Activated naive CD4-positive, alpha-beta T cell treated with anti-CD3 and anti-CD28 coated beads, Interleukin-2, amount 50 U/mL, for 24 hours (primary cell): ENCODE results near the gene TAC3.
"Not testable (repeated sequence)": the region's sequence is repeated elsewhere in the genome, so short reads cannot be mapped to it uniquely, and the experiment has no call there.

Experiments
- H3K27ac Mint-ChIP-seq: one replicate; pipeline ENCODE4 v1.8.0; 2021; ENCODE audit warnings: mild to moderate bottlenecking, mixed read lengths
- H3K27me3 Mint-ChIP-seq: one replicate; pipeline ENCODE4 v1.8.0; 2021; ENCODE audit warnings: mixed read lengths
- H3K36me3 Mint-ChIP-seq: one replicate; pipeline ENCODE4 v1.8.0; 2021; ENCODE audit warnings: mixed read lengths
- H3K4me1 Mint-ChIP-seq: one replicate; pipeline ENCODE4 v1.8.0; 2021; ENCODE audit warnings: mixed read lengths
- H3K4me3 Mint-ChIP-seq: one replicate; pipeline ENCODE4 v1.8.0; 2021; ENCODE audit warnings: mild to moderate bottlenecking, mixed read lengths
- H3K9me3 Mint-ChIP-seq: one replicate; pipeline ENCODE4 v1.8.0; 2021; ENCODE audit warnings: mixed read lengths

TAC3 gene

DNA sequence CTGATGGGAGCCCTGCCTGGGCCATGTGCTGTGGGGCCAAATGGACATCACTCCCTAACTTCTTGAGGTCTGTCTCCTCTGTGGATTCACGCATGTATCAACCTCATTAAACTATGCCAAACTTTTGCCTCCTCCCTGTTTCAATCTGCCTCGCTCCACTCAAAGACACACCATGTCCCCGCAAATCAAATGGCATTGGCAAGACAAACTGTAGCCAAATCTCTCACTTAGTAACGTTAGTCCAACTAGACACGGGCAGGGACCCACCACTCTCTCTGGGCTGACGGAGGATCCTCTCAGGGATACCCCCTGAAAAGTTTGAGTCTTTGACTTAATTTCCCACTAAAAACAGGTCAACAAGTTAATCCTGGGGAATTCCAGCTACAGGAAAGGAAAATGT, 18.0 kb downstream of the TAC3 start:
- Mint-ChIP-seq H3K9me3 (no peaks in the 10 kb centered on the region), H3K4me3 (peak overlapping the region; percentile 51), H3K36me3 (peaks cover 10% of the 10 kb centered on the region), H3K4me1 (peaks cover 50% of the 10 kb centered on the region), H3K27me3 (no peaks in the 10 kb centered on the region), H3K27ac (peak overlapping the region; percentile 38)

DNA sequence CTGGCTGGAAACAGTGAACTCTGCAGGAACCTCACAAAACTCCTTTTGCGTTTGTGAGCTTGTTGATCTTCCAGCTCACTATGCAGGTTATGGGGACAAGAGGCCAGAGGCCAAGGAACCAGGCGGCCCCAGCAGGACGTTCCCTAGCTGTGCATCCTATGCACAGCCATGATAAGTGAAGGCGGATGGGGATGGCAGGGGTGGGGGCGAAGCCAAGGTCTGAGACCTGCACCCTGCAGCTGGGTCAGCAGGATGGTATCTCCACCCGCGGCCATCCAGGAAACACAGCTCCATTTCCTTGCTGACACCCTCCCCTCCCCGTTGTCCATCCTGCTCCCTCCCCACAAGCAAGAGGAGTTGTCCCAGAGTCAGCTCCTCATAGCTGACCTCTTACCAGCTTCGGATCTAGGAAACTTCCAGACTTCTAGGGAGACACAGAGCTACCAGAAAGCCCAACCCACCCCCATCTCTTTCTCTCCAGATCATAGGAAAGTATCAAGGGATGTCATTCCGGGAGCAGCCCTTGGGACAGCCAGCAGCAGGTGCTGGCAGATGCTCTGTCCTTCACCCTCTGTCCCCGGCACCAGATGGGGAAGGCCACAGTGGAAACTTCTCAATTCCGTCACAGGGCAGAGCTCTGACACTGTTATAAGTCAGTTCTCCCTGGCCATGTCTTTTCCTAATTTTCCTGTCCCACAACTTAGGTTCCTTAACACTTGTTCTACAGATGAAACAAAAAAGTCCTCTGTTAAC, 19.4 kb downstream of the TAC3 start:
- Mint-ChIP-seq H3K27ac (no peak overlapping the region), H3K4me1 (peaks cover 44% of the 10 kb centered on the region), H3K4me3 (no peak overlapping the region), H3K27me3 (no peaks in the 10 kb centered on the region), H3K36me3 (peaks cover 6% of the 10 kb centered on the region), H3K9me3 (no peaks in the 10 kb centered on the region)

DNA sequence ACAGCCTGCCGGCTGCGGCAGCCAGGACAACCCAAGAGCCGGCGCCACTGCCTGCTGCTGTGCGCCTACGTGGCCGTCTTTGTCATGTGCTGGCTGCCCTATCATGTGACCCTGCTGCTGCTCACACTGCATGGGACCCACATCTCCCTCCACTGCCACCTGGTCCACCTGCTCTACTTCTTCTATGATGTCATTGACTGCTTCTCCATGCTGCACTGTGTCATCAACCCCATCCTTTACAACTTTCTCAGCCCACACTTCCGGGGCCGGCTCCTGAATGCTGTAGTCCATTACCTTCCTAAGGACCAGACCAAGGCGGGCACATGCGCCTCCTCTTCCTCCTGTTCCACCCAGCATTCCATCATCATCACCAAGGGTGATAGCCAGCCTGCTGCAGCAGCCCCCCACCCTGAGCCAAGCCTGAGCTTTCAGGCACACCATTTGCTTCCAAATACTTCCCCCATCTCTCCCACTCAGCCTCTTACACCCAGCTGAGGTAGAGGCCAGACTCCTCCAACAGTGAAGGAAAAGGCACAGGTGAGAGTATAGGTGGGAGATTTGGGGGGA, 20.3 kb downstream of the TAC3 start:
- peaks cover 42% of the 10 kb centered on the region for H3K4me1 Mint-ChIP-seq
- peaks cover 6% of the 10 kb centered on the region for H3K36me3 Mint-ChIP-seq
- H3K27me3 Mint-ChIP-seq: no peaks in the 10 kb centered on the region
- H3K27ac Mint-ChIP-seq: no peak overlapping the region
- no peak overlapping the region for H3K4me3 Mint-ChIP-seq
- no peaks in the 10 kb centered on the region for H3K9me3 Mint-ChIP-seq

DNA sequence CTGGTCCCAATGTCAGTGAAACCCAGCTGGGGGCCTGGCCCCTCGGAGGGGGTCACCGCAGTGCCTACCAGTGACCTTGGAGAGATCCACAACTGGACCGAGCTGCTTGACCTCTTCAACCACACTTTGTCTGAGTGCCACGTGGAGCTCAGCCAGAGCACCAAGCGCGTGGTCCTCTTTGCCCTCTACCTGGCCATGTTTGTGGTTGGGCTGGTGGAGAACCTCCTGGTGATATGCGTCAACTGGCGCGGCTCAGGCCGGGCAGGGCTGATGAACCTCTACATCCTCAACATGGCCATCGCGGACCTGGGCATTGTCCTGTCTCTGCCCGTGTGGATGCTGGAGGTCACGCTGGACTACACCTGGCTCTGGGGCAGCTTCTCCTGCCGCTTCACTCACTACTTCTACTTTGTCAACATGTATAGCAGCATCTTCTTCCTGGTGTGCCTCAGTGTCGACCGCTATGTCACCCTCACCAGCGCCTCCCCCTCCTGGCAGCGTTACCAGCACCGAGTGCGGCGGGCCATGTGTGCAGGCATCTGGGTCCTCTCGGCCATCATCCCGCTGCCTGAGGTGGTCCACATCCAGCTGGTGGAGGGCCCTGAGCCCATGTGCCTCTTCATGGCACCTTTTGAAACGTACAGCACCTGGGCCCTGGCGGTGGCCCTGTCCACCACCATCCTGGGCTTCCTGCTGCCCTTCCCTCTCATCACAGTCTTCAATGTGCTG, 21.0 kb downstream of the TAC3 start:
- Mint-ChIP-seq H3K4me1 (peaks cover 37% of the 10 kb centered on the region), H3K27ac (no peak overlapping the region), H3K9me3 (no peaks in the 10 kb centered on the region), H3K4me3 (no peak overlapping the region), H3K36me3 (peaks cover 6% of the 10 kb centered on the region), H3K27me3 (no peaks in the 10 kb centered on the region)

DNA sequence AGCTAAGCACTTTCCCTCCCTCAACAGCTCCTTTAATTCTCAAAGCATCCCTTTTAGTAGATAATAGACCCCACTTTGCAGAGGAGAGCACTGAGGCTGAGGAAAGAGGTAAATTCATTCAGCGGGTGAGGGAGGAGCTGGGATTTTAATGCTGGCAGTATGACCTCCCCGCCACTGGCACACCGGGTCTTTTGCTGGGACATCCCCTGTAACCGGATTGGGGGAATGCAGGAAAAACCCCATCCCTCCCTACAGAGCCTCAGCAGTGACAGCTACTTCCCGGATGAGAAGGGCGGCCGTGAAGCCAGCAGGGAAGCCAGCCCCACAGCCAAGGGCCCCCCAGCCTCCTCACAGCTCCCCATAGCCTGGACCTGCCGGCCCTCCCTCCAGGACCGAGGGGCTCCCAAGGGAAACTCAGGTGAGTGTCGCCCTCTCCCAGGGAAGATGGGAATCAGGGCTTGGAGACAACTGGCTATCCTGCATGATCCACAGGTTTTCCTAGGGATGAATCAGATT, 22.0 kb downstream of the TAC3 start:
- Mint-ChIP-seq H3K27ac (no peak overlapping the region), H3K36me3 (peaks cover 6% of the 10 kb centered on the region), H3K4me3 (no peak overlapping the region), H3K9me3 (no peaks in the 10 kb centered on the region), H3K27me3 (no peaks in the 10 kb centered on the region), H3K4me1 (peaks cover 29% of the 10 kb centered on the region)

DNA sequence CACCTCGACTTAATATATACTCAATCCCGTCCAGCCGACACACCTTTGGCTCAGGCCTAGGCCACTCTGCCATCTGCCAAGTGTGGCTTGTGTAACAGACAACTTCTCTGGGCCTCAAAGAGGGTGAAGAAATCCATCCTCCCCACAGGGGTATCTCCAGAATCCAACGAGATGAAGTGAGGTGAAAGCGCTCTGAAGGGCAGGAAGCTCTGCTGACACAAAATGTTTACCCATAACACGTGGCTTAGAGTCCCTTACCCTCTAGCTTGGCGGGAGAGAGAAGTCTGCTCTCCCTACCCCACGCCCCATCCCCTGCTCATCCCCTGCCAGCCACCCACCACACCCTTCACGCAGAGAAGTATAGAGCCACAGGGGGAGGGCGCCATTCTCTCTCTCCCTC, 23.0 kb downstream of the TAC3 start:
- H3K4me3 Mint-ChIP-seq: no peak overlapping the region
- no peaks in the 10 kb centered on the region for H3K9me3 Mint-ChIP-seq
- H3K4me1 Mint-ChIP-seq: peaks cover 20% of the 10 kb centered on the region
- no peak overlapping the region for H3K27ac Mint-ChIP-seq
- H3K36me3 Mint-ChIP-seq: peaks cover 3% of the 10 kb centered on the region
- no peaks in the 10 kb centered on the region for H3K27me3 Mint-ChIP-seq

DNA sequence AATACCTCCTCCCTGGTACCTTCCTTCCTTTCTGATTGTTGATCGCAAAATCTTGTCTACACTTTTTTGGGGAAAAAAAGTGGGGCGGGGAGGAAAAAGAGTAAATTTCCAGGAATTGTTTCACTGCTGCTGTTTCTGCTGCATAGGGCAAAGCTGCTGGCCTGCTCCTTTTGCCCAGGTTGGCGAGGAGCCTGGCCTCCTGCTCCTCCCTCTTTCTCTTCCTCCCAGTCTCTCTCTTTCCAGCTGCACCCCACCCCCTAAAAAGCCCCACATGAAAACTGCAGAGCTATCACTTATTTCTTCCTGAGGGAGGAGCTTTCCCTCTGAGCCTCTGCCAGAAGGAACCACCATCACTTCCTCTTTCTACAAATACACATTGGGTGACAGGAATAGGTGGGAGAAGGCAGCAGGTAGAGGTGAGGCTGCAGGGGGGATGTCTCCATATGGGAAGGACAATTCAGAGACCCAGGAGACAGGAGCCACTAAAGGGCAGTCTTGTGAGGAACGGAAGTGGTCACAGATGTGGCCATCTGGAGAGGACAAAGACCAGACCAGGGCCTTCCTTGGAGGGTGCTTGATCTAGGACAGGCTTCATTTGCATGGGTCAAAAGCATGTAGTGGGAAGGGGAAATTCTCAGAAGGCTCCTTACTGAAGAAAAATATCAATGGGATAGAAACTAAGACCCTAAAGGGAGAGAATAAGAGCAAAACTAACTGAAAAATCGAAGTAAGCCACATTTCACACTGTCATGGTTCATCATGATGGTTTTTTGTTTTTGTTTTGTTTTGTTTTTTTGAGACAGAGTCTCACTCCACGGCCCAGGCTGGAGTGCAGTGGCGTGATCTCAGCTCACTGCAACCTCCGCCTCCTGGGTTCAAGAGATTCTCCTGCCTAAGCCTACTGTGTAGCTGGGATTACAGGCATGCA, 24.7 kb downstream of the TAC3 start:
- Mint-ChIP-seq H3K27ac (no peak overlapping the region), H3K27me3 (no peaks in the 10 kb centered on the region), H3K9me3 (no peaks in the 10 kb centered on the region), H3K4me3 (no peak overlapping the region), H3K36me3 (no peaks in the 10 kb centered on the region), H3K4me1 (peaks cover 20% of the 10 kb centered on the region)

DNA sequence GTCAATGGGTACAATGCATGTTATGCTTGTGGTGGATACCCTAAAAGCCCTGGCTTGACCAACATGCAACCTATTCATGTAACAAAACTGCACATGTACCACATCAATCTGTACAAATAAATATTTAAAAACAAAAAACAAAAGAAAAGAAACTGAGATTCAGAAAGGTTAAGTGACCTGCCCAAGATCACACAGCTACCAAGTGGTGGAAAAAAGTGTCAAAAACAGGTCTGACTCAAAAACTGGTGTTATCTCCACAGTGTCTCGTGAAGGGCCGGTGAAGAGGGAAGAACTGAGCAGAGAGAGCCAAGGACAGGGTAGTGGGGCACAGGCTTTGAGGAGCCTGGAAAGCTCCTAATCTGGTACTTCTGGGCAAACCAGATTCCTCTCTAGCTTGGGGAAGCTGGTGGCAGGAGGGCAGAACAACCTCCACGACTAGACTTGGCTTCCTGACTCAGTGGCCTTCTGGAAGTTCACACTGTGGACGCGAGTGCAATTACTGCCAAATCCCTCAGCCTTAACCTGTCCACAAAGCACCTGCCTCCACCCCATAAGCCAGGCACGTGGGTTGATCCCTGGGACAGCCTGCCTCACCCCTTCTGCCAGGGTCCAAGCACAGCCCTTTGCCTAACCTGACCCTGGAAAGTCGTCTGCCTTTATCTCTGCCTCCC, 25.5 kb downstream of the TAC3 start:
- no peaks in the 10 kb centered on the region for H3K36me3 Mint-ChIP-seq
- no peaks in the 10 kb centered on the region for H3K9me3 Mint-ChIP-seq
- no peak overlapping the region for H3K4me3 Mint-ChIP-seq
- H3K27ac Mint-ChIP-seq: no peak overlapping the region
- no peaks in the 10 kb centered on the region for H3K27me3 Mint-ChIP-seq
- H3K4me1 Mint-ChIP-seq: peaks cover 20% of the 10 kb centered on the region

DNA sequence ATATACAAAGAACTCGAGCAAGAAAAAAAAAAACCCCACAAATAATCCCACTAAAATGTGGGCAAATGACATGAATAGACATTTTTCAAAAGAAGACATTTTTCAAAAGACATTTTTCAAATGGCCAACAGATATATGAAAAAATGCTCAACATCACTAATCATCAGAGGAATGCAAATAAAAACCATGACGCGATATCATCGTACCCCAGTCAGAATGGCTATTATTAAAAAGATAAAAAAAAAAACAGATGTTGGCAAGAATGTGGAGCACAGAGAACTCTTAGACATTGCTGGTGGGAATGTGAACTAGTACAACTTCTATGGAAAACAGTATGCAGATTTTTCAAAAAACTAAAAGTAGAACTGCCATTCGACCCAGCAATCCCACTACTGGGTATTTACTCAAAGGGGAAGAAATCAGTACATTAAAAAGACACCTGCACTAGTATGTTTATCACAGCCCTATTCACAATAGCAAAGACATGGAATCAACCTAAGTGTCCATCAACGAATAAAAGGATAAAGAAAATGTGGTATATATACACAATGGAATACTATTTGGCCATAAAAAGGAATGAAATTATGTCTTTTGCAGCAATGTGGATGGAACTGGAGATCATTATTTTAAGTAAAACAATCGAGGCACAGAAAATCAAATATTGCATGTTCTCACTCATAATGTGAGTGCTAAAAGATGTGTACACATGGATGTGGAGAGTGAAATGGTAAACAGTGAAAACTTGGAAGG, 26.3 kb downstream of the TAC3 start:
- Mint-ChIP-seq H3K9me3 (no peaks in the 10 kb centered on the region), H3K4me3 (no peak overlapping the region), H3K27ac (no peak overlapping the region), H3K27me3 (no peaks in the 10 kb centered on the region), H3K36me3 (no peaks in the 10 kb centered on the region), H3K4me1 (peaks cover 20% of the 10 kb centered on the region)

DNA sequence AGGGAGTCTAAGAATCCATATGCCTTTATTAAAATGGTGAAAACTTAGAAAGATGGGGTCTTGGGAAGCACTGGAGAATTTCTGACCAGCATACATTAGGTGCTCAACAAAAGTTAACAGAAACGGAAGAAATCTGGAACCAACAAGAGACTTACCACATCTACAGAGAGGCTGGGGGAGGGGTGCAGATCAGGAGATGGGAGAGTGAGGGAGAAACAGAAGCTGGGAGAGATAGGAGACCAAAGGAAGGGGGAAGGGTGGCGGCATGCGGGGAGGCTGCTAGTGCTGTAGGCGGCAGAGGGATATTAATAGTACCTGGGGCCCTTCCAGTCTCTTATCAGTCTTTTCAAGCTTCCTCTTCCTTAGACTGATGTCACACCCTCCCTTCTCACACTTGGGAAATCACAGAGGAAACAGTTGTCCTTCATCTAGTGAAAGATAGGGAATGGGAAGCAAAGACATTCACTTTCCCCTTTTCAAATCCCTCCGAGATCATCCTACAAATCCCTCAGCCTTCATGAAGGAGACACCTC, 28.1 kb downstream of the TAC3 start:
- H3K36me3 Mint-ChIP-seq: no peaks in the 10 kb centered on the region
- peak overlapping the region; percentile 35 for H3K27ac Mint-ChIP-seq
- no peak overlapping the region for H3K4me3 Mint-ChIP-seq
- peaks cover 20% of the 10 kb centered on the region for H3K4me1 Mint-ChIP-seq
- no peaks in the 10 kb centered on the region for H3K27me3 Mint-ChIP-seq
- H3K9me3 Mint-ChIP-seq: no peaks in the 10 kb centered on the region

DNA sequence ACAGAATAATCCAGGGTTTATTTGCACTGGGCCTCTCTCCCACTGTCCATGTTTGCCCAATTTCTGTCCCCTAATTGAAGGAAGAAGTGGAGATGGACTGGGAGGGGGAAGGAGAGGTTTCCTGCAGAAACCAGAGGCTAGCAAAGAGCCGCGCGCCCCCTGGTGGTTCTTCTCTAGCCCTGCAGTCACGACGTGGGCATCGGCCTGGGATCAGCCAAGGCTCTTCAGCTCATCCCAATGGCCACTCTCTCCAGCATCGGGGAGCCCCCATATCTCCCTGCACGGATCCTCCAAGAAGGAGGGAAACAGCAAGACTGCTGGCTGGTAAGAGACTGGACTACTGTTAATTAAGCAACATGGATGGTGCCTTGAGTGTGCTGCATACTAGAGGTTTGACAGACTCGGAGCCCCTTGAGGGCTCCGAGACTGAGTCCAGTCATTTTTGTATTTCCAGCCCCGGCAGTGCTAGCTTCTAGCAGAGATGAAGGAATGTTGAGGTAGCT, 28.7 kb downstream of the TAC3 start:
- Mint-ChIP-seq H3K36me3 (no peaks in the 10 kb centered on the region), H3K27ac (no peak overlapping the region), H3K4me1 (peaks cover 20% of the 10 kb centered on the region), H3K27me3 (no peaks in the 10 kb centered on the region), H3K9me3 (no peaks in the 10 kb centered on the region), H3K4me3 (no peak overlapping the region)

DNA sequence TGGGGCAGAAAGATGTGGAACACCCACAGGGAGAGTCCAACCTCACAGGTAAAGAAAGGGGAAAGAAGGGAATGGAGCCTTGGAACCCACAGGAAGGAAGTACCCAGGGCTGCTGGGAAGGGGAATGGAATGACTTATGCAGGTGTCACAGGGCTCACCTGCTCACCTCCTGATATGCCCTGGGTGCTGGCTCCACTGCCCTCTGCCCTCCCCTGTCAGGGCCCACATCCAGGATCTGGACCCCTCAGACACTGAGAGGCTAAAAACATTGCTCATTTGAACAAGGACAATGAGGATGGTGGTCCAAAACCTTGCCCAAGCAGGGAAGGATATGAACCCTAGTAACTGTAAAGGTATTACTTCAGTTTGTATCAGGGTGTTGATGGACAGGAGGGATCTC, 29.3 kb downstream of the TAC3 start:
- H3K4me3 Mint-ChIP-seq: no peak overlapping the region

DNA sequence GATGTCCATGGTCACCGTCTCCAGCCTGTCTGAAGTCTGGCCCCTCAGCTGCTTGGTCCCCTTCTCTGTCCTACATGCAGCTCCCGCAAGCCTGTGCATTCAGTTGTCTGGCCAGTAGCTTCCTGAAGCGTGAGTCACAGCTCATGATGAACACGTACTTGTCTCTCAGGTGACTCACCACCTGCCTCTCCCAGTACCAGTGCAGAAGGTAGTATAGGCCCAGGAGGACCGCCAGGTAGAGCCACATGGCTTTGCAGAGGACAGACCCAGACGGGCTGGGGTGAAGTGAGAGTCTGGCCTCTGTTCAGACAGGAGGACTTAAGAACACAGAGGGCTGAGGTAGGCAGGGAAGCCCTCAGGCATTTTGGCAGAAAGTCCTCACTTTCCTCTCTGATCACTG, 30.6 kb downstream of the TAC3 start:
- not testable (repeated sequence) for H3K36me3 Mint-ChIP-seq

More for the DNA sequence above, 29.3 kb downstream of the TAC3 start:
- no peak overlapping the region for H3K27ac Mint-ChIP-seq
- no peaks in the 10 kb centered on the region for H3K27me3 Mint-ChIP-seq
- H3K4me1 Mint-ChIP-seq: peaks cover 20% of the 10 kb centered on the region
- no peaks in the 10 kb centered on the region for H3K36me3 Mint-ChIP-seq
- no peaks in the 10 kb centered on the region for H3K9me3 Mint-ChIP-seq

DNA sequence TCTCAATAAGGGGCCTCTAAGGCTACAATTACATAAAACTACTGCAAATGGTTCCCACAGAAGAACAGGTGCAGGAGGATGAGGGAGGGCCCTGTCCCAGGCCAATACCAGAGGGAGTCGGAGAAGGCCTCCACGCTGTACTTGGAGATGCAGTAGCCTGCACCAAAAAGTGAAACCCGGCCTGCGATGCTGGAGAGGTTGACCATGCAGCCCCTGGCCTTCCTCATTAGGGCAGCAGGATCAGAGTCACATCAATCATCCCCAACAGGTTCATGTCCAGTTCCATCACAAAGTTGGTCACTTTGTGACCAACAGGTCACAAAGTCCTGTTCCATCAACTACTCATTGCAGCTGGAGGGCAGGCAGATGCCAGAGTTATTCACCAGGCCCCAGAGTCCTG, 32.9 kb downstream of the TAC3 start:
- no peak overlapping the region for H3K27ac Mint-ChIP-seq
- H3K9me3 Mint-ChIP-seq: no peaks in the 10 kb centered on the region
- peaks cover 8% of the 10 kb centered on the region for H3K4me1 Mint-ChIP-seq
- H3K27me3 Mint-ChIP-seq: no peaks in the 10 kb centered on the region
- H3K36me3 Mint-ChIP-seq: no peaks in the 10 kb centered on the region
- no peak overlapping the region for H3K4me3 Mint-ChIP-seq

More for the DNA sequence above, 30.6 kb downstream of the TAC3 start:
- not testable (repeated sequence) for H3K27me3 Mint-ChIP-seq, H3K9me3 Mint-ChIP-seq, H3K27ac Mint-ChIP-seq, H3K4me3 Mint-ChIP-seq
- peaks cover 13% of the 10 kb centered on the region for H3K4me1 Mint-ChIP-seq
